HepG2 (cell line): ENCODE results near the gene GBE1.

ENCODE experiments used
- ARID5B ChIP-seq: IDR thresholded peaks from 2 replicates; pipeline ENCODE4 v1.4.0; 2020; ENCODE audit warnings: mild to moderate bottlenecking, missing genetic modification reagents
- CTCF ChIP-seq: sonication (generic); formaldehyde crosslinking; IDR thresholded peaks from 2 replicates; pipeline ENCODE4 v1.5.0; 2020; ENCODE audit warnings: mild to moderate bottlenecking, missing genetic modification reagents, moderate library complexity
- FOXP1 ChIP-seq, 2 experiments: fragments of 450-650 bp in 1 of 2; IDR thresholded peaks; 2 replicates each; pipeline ENCODE4 v1.6.1; 2017 to 2018; ENCODE audit warnings: antibody characterized with exemption in 1 of 2
- MXI1 ChIP-seq: IDR thresholded peaks from 3 replicates; pipeline ENCODE4 v1.6.1; 2012; ENCODE audit warnings: low read depth, low read length, inconsistent platforms, borderline replicate concordance
- ZFP1 ChIP-seq: IDR thresholded peaks from 2 replicates; pipeline ENCODE4 v1.6.1; 2016
- TF ChIP-seq, protein P1 (sequence below): sonication (generic); formaldehyde crosslinking; IDR thresholded peaks from 2 replicates; pipeline ENCODE4 v1.4.0; 2020; ENCODE audit warnings: low read depth, missing genetic modification reagents

GRCh38 chr3:81470524-81471278, 290.7 kb downstream of the GBE1 start:
- TF ChIP-seq ZFP1 (CRISPR knock-in tag) = no peak
- no peak for TF ChIP-seq MXI1
- TF ChIP-seq ARID5B (CRISPR knock-in tag) = no peak
- TF ChIP-seq, protein P1, sequence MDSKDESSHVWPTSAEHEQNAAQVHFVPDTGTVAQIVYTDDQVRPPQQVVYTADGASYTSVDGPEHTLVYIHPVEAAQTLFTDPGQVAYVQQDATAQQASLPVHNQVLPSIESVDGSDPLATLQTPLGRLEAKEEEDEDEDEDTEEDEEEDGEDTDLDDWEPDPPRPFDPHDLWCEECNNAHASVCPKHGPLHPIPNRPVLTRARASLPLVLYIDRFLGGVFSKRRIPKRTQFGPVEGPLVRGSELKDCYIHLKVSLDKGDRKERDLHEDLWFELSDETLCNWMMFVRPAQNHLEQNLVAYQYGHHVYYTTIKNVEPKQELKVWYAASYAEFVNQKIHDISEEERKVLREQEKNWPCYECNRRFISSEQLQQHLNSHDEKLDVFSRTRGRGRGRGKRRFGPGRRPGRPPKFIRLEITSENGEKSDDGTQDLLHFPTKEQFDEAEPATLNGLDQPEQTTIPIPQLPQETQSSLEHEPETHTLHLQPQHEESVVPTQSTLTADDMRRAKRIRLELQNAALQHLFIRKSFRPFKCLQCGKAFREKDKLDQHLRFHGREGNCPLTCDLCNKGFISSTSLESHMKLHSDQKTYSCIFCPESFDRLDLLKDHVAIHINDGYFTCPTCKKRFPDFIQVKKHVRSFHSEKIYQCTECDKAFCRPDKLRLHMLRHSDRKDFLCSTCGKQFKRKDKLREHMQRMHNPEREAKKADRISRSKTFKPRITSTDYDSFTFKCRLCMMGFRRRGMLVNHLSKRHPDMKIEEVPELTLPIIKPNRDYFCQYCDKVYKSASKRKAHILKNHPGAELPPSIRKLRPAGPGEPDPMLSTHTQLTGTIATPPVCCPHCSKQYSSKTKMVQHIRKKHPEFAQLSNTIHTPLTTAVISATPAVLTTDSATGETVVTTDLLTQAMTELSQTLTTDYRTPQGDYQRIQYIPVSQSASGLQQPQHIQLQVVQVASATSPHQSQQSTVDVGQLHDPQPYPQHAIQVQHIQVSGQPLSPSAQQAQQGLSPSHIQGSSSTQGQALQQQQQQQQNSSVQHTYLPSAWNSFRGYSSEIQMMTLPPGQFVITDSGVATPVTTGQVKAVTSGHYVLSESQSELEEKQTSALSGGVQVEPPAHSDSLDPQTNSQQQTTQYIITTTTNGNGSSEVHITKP (CRISPR knock-in tag) = no peak
- TF ChIP-seq CTCF = no peak
- TF ChIP-seq FOXP1 (IDR thresholded peaks at IDR 0.05) = no peak
- no peak for TF ChIP-seq FOXP1 (CRISPR knock-in tag; IDR thresholded peaks at IDR 0.05)
